Right lobe of liver (tissue), 6 donors: ENCODE data around the gene BORCS8. TPM values are rescaled to one million over a fixed set of nuclear protein-coding genes. Genes with fewer than 3 reads are reported as not detected.
A peak's percentile ranks its signal among the peaks of the same experiment; 100 is the strongest.

Source experiments
- ATAC-seq, 4 donors: fragments of 200-7000 bp; cut with Tn5 transposase; one replicate each; pipeline ENCODE4 v1.9.1; 2020; ENCODE audit warnings: mild to moderate bottlenecking in 4 of 4, moderate library complexity in 4 of 4
- DNase-seq, 3 donors: peaks; one replicate each; pipeline ENCODE4 v3.0.0-alpha.2; 2020
- H3K27ac ChIP-seq, 3 donors: fragments of 200-600 bp; one replicate each; pipeline ENCODE4 v1.8.0; 2022
- H3K27me3 ChIP-seq, 2 donors: fragments of 200-600 bp; one replicate each; pipeline ENCODE4 v1.8.0; 2022
- H3K36me3 ChIP-seq, 4 donors: fragments of 200-600 bp; sonication (generic) in 1 of 4; one replicate each; pipeline versions ENCODE4 v1.5.1 to v1.8.0; 2017 to 2022; ENCODE audit warnings: control low read depth in 1 of 4
- H3K4me1 ChIP-seq, 4 donors: fragments of 200-600 bp; sonication (generic) in 1 of 4; one replicate each; pipeline versions ENCODE4 v1.5.1 to v1.8.0; 2017 to 2022; ENCODE audit warnings: control low read depth in 1 of 4
- H3K4me3 ChIP-seq, 3 donors: fragments of 200-600 bp; one replicate each; pipeline ENCODE4 v1.8.0; 2022
- H3K9me3 ChIP-seq, 4 donors: fragments of 200-600 bp; sonication (generic) in 1 of 4; one replicate each; pipeline versions ENCODE4 v1.5.1 to v1.8.0; 2017 to 2022; ENCODE audit warnings: control low read depth in 1 of 4
- CTCF ChIP-seq, 4 donors: fragments of 200-600 bp in 3 of 4; fragments of 450-650 bp in 1 of 4; IDR thresholded peaks; one replicate each; pipeline versions ENCODE4 v1.5.1 to v1.8.0; 2016 to 2022; ENCODE audit warnings: antibody characterized with exemption in 4 of 4, mild to moderate bottlenecking in 2 of 4
- POLR2A ChIP-seq: fragments of 450-650 bp; IDR thresholded peaks from one replicate; pipeline ENCODE4 v1.6.1; 2017; ENCODE audit warnings: antibody characterized with exemption, mild to moderate bottlenecking
- WGBS: methylation state at CpG from one replicate; pipeline ENCODE4 v1.1.6; 2018; ENCODE audit warnings: low coverage, low lambda C conversion rate; ENCODE audit not compliant: insufficient coverage; ENCODE audit errors: missing lambda C conversion rate; 5-methylcytosine and 5-hydroxymethylcytosine counted together
- intact Hi-C, 2 donors: fragments of 100-400 bp; cut with DNase I; formaldehyde crosslinking; loops; one replicate each; pipeline versions ENCODE4 v1.11.2 to v1.14.1; 2022
- total RNA-seq, 6 experiments: library from RNA; depleted of rRNA in 2 of 6; stranded (reverse); fragments of >200 nt in 2 of 6; fragmentation: NEBNext Ultra II Directional in 3 of 6; extraction: Animal tissue kit (Norgen Biotek cat#: 25700) in 3 of 6; gene quantifications; one replicate each; pipeline versions ENCODE4 v1.1.0 to v1.2.4, GENCODE V29; 2016 to 2023
- donor health status: DM: no; HTN: yes; CAD: no.
- donor health status: DM: no; HTN: no; CAD: no.
- donor health status: DM: no; HTN: no; CAD: no.
- donor health status: DM: no; HTN: yes; CAD: no.
- donor health status: DM: no; HTN: yes; CAD: no.

The BORCS8 gene
- total RNA-seq, 6 experiments from 2014 or later = 6.0 to 12.2 (median 9.8) TPM

GRCh38 chr19:19167612-19168011, 24.3 kb downstream of the BORCS8 start:
- Histone ChIP-seq H3K27ac (no peak overlapping the region), H3K9me3 (no peaks in the 10 kb centered on the region), H3K4me1 (peaks cover 0 to 15% (median 0%) of the 10 kb centered on the region in 4 donors), H3K4me3 (no peak overlapping the region), H3K36me3 (no peaks in the 10 kb centered on the region), H3K27me3 (no peaks in the 10 kb centered on the region)
- no peak for ATAC-seq
- intact Hi-C loops = no loop called here
- no peak for DNase-seq
- WGBS = 68% methylated on average over 3 of the region's 3 CpGs
- no peak for TF ChIP-seq POLR2A
- TF ChIP-seq CTCF (IDR thresholded peaks at IDR 0.05) = no peak

GRCh38 chr19:19165396-19165795, 26.6 kb downstream of the BORCS8 start:
- Histone ChIP-seq H3K9me3 (no peaks in the 10 kb centered on the region), H3K27me3 (no peaks in the 10 kb centered on the region), H3K4me1 (peaks cover 0 to 5% (median 0%) of the 10 kb centered on the region in 4 donors), H3K36me3 (no peaks in the 10 kb centered on the region), H3K27ac (no peak overlapping the region), H3K4me3 (no peak overlapping the region)
- TF ChIP-seq POLR2A (no peak), CTCF (IDR thresholded peaks at IDR 0.05) (no peak)
- WGBS = no CpG with 5 or more reads among the region's 1 CpG
- DNase-seq = no peak
- ATAC-seq = no peak
- intact Hi-C loops = no loop called here

GRCh38 chr19:19162495-19162894, 29.5 kb downstream of the BORCS8 start:
- no peak for DNase-seq
- TF ChIP-seq POLR2A (no peak), CTCF (IDR thresholded peaks at IDR 0.05) (no peak)
- no peaks in the 10 kb centered on the region for H3K27me3 ChIP-seq
- H3K4me3 ChIP-seq = no peak overlapping the region
- H3K9me3 ChIP-seq = no peaks in the 10 kb centered on the region
- ATAC-seq = peak in 2 of 4 donors; percentile 7 to 14
- H3K36me3 ChIP-seq = no peaks in the 10 kb centered on the region
- H3K4me1 ChIP-seq = no peaks in the 10 kb centered on the region
- H3K27ac ChIP-seq = no peak overlapping the region
- intact Hi-C loops = no loop called here
- no CpG with 5 or more reads among the region's 7 CpGs for WGBS

- intact Hi-C loops = no loop called here
- H3K4me3 ChIP-seq = no peak overlapping the region
- no peak overlapping the region for H3K27ac ChIP-seq
- H3K27me3 ChIP-seq = no peaks in the 10 kb centered on the region
- H3K36me3 ChIP-seq = no peaks in the 10 kb centered on the region
- ATAC-seq = peak in 1 of 4 donors; percentile 15
- no peak for TF ChIP-seq CTCF (IDR thresholded peaks at IDR 0.05)
- no peak for TF ChIP-seq POLR2A
- WGBS = 41% methylated on average over 8 of the region's 26 CpGs
- no peaks in the 10 kb centered on the region for H3K9me3 ChIP-seq
- no peaks in the 10 kb centered on the region for H3K4me1 ChIP-seq
- no peak for DNase-seq
These were observed 31.4 kb downstream of the BORCS8 start for GRCh38 chr19:19160461-19161035.

GRCh38 chr19:19159534-19159933, 32.4 kb downstream of the BORCS8 start:
- H3K36me3 ChIP-seq = no peaks in the 10 kb centered on the region
- H3K9me3 ChIP-seq = no peaks in the 10 kb centered on the region
- no peak overlapping the region for H3K4me3 ChIP-seq
- intact Hi-C loops = no loop called here
- no peak for TF ChIP-seq POLR2A
- H3K27ac ChIP-seq = no peak overlapping the region
- H3K4me1 ChIP-seq = no peaks in the 10 kb centered on the region
- DNase-seq = no peak
- no CpG with 5 or more reads among the region's 4 CpGs for WGBS
- ATAC-seq = no peak
- H3K27me3 ChIP-seq = no peaks in the 10 kb centered on the region
